LNCaP clone FGC (cell line): ENCODE measurements around the gene ADD3.

Source experiments
- DNase-seq: peaks from one replicate; pipeline ENCODE4 v3.0.0-alpha.2; 2011; ENCODE audit warnings: low read depth
- H3K4me3 ChIP-seq: 2 replicates; pipeline ENCODE4 v1.5.1; 2011; ENCODE audit warnings: mild to moderate bottlenecking, low read depth, low read length, control low read depth
- CTCF ChIP-seq: IDR thresholded peaks from 2 replicates; pipeline ENCODE4 v1.5.1; 2012; ENCODE audit warnings: mild to moderate bottlenecking; ENCODE audit not compliant: control insufficient read depth, insufficient read depth; ENCODE audit errors: extremely low read depth

Gene ADD3

GRCh38 chr10:110011681-110012080 lies 3.9 kb downstream of the ADD3 start:
- peak; percentile 72 for DNase-seq
- TF ChIP-seq CTCF = no peak
- H3K4me3 ChIP-seq = no peak overlapping the region

GRCh38 chr10:110013630-110014293 lies 6.0 kb downstream of the ADD3 start:
- no peak for DNase-seq
- no peak for TF ChIP-seq CTCF

GRCh38 chr10:110016039-110016438 lies 8.3 kb downstream of the ADD3 start:
- TF ChIP-seq CTCF = peak; percentile 79
- DNase-seq = no peak
- no peak overlapping the region for H3K4me3 ChIP-seq

More at GRCh38 chr10:110013630-110014293, 6.0 kb downstream of the ADD3 start:
- no peak overlapping the region for H3K4me3 ChIP-seq

- H3K4me3 ChIP-seq = no peak overlapping the region
- TF ChIP-seq CTCF = no peak
- DNase-seq = no peak
Measured at GRCh38 chr10:110017052-110017451, 9.3 kb downstream of the ADD3 start.

- H3K4me3 ChIP-seq = no peak overlapping the region
- no peak for TF ChIP-seq CTCF
- DNase-seq = no peak
Measured at GRCh38 chr10:110017907-110018306, 10.1 kb downstream of the ADD3 start.

- no peak for TF ChIP-seq CTCF
- H3K4me3 ChIP-seq = no peak overlapping the region
- no peak for DNase-seq
Measured at GRCh38 chr10:110020265-110020664, 12.5 kb downstream of the ADD3 start.
